ENCODE data around the gene C7orf25.
A peak's percentile ranks its signal among the peaks of the same experiment; 100 is the strongest.

C7orf25 gene

DNA sequence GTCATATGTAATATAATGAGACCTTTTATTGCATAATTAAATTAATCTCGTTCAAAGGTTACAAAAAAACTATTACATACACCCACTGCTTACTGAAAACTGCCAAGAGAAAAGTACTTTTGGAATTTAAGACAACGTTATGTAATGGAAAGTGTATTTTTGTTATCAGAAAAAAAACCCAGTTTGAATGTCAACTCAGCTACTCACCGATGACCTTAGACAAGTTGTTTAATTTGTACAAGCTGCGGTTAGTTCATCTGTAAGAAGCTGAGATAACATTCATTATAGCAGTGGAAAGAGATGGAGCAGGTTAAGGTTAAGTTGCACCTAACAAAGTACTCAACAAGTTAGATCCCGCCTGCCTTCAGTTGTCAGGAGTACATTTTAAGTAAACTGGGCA lies 19.0 kb upstream of the C7orf25 start:
- H3K36me3 ChIP-seq (ENCODE audit: control insufficient read depth, insufficient read depth, low read length): peaks cover 9% of the 10 kb centered on the region
- DNase-seq: no peak
- H3K4me1 ChIP-seq (ENCODE audit: control insufficient read depth, insufficient read depth, low read length, poor library complexity, severe bottlenecking): peaks cover 24% of the 10 kb centered on the region
- peak overlapping the region; percentile 69 for H3K4me3 ChIP-seq (ENCODE audit: insufficient read depth, low read depth, low read length, poor library complexity, severe bottlenecking)
- no peaks in the 10 kb centered on the region for H3K27me3 ChIP-seq (replicated peaks; ENCODE audit: control insufficient read depth, insufficient read depth, low read length, poor library complexity, severe bottlenecking)
- no peaks in the 10 kb centered on the region for H3K9me3 ChIP-seq (ENCODE audit: control insufficient read depth, low read length)
- peak overlapping the region; percentile 77 for H3K27ac ChIP-seq (ENCODE audit: insufficient read depth, low read length, poor library complexity, severe bottlenecking)

DNA sequence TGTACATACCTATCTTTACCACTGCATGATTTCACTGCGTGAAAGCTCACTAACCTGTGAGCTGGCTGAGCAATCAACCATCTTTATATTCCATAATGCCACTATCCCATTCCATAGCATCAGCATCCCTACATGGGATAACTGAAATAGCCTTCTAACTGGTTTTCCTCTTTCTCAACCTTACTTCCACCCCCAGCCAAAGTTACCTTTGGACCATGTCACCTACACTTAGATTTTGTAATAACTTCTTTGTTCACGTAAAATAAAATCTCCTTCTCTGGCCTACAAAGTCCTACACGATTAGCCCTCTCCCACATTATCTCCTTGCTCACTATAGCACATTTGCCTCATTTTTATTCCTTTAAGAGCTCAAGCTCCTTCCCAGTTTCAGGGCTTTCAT lies 17.6 kb upstream of the C7orf25 start:
- Histone ChIP-seq H3K4me3 (ENCODE audit: insufficient read depth, low read depth, low read length, poor library complexity, severe bottlenecking) (no peak overlapping the region), H3K27ac (ENCODE audit: insufficient read depth, low read length, poor library complexity, severe bottlenecking) (no peak overlapping the region), H3K4me1 (ENCODE audit: control insufficient read depth, insufficient read depth, low read length, poor library complexity, severe bottlenecking) (peaks cover 24% of the 10 kb centered on the region), H3K27me3 (replicated peaks; ENCODE audit: control insufficient read depth, insufficient read depth, low read length, poor library complexity, severe bottlenecking) (no peaks in the 10 kb centered on the region), H3K9me3 (ENCODE audit: control insufficient read depth, low read length) (no peaks in the 10 kb centered on the region), H3K36me3 (ENCODE audit: control insufficient read depth, insufficient read depth, low read length) (peaks cover 20% of the 10 kb centered on the region)
- no peak for DNase-seq

DNA sequence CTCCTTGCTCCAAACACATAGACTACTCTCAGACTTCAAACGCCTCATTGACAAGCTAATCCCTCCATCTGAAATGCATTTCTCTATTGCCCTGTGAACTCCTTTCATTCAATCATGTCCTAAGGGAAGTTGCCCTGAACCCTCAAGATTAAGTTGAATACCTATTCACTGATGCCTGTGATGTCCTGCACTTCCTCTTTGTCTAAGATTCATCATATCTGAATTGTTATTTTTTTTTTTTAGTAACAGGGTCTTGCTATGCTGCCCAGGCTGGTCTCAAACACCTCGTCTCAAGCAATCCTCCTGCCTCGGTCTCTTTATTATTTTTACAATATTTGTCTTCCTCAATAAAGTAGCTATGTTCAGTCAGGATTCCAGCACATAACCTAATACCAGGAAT lies 16.9 kb upstream of the C7orf25 start:
- Histone ChIP-seq H3K4me3 (ENCODE audit: insufficient read depth, low read depth, low read length, poor library complexity, severe bottlenecking) (no peak overlapping the region), H3K27me3 (replicated peaks; ENCODE audit: control insufficient read depth, insufficient read depth, low read length, poor library complexity, severe bottlenecking) (no peaks in the 10 kb centered on the region), H3K4me1 (ENCODE audit: control insufficient read depth, insufficient read depth, low read length, poor library complexity, severe bottlenecking) (peaks cover 24% of the 10 kb centered on the region), H3K27ac (ENCODE audit: insufficient read depth, low read length, poor library complexity, severe bottlenecking) (no peak overlapping the region), H3K36me3 (ENCODE audit: control insufficient read depth, insufficient read depth, low read length) (peaks cover 24% of the 10 kb centered on the region), H3K9me3 (ENCODE audit: control insufficient read depth, low read length) (no peaks in the 10 kb centered on the region)
- DNase-seq: no peak

DNA sequence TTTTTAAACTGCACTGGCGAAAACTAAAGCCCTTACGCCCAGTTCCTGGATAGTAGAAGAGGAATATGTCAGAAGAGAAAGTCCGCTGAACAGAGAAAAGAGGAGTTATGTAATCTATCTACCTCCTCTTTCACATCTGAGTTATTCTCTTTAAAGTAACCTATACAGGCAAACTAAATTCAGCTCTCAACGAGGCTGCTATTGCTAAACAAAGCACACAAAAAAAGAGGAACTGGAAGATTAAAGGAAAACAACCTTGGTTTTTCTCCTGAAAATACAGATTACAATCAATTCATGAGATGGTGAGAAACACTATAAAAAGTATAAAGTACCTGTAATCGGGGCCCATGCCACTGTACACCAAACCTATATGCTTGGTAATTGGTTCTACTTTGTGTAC lies 14.3 kb upstream of the C7orf25 start:
- Histone ChIP-seq H3K27me3 (replicated peaks; ENCODE audit: control insufficient read depth, insufficient read depth, low read length, poor library complexity, severe bottlenecking) (no peaks in the 10 kb centered on the region), H3K9me3 (ENCODE audit: control insufficient read depth, low read length) (no peaks in the 10 kb centered on the region), H3K4me3 (ENCODE audit: insufficient read depth, low read depth, low read length, poor library complexity, severe bottlenecking) (no peak overlapping the region), H3K4me1 (ENCODE audit: control insufficient read depth, insufficient read depth, low read length, poor library complexity, severe bottlenecking) (peaks cover 18% of the 10 kb centered on the region), H3K36me3 (ENCODE audit: control insufficient read depth, insufficient read depth, low read length) (peaks cover 50% of the 10 kb centered on the region), H3K27ac (ENCODE audit: insufficient read depth, low read length, poor library complexity, severe bottlenecking) (no peak overlapping the region)
- DNase-seq: no peak

DNA sequence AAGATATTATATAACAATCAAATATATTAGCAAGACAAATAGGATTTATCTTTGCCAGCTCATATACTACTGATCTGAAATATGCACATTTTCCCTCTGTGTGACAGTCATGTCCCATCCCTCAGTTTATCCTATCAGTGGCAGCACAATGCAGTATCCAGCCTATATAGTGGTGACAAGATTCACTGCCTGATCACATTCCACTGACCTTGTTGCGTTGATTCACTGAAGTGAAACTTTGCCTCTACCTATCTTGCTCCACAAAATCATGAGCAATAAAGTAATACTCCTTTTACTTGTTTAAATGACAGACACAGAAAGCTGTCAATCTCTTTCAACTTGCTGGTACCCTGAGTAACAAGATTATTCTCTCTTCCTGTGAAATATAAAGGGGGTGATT lies 13.8 kb upstream of the C7orf25 start:
- Histone ChIP-seq H3K27ac (ENCODE audit: insufficient read depth, low read length, poor library complexity, severe bottlenecking) (no peak overlapping the region), H3K4me1 (ENCODE audit: control insufficient read depth, insufficient read depth, low read length, poor library complexity, severe bottlenecking) (peaks cover 13% of the 10 kb centered on the region), H3K4me3 (ENCODE audit: insufficient read depth, low read depth, low read length, poor library complexity, severe bottlenecking) (no peak overlapping the region)

DNA sequence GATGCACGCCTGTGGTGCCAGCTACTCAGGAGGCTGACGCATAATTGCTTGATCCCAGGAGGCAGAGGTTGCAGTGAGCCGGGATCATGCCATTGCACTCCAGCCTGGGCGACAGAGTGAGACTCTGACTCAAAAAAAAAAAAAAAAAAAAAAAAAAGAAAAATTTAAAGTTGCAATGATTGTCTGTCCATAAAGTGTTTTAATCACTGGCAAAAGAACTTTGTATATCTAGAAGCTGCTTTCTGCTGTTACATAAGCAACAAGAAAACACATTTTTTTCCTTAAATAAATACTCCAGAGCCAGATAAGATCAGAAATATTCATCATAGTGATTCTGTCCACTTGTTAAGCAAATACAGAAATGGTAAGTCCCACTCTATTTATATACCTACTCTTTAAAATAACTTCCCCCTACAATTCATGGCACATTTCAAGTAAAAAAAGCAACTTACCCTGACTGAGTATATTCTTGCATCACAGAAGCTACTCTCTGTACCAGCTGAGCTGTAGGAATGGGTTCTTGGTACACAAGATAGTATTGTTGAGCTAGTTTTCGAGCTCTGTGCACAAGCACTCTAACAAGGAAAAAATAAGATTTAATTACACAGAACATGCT lies 12.5 kb upstream of the C7orf25 start:
- Histone ChIP-seq H3K27ac (ENCODE audit: insufficient read depth, low read length, poor library complexity, severe bottlenecking) (no peak overlapping the region), H3K4me1 (ENCODE audit: control insufficient read depth, insufficient read depth, low read length, poor library complexity, severe bottlenecking) (peaks cover 1% of the 10 kb centered on the region), H3K9me3 (ENCODE audit: control insufficient read depth, low read length) (no peaks in the 10 kb centered on the region), H3K36me3 (ENCODE audit: control insufficient read depth, insufficient read depth, low read length) (peaks cover 66% of the 10 kb centered on the region), H3K27me3 (replicated peaks; ENCODE audit: control insufficient read depth, insufficient read depth, low read length, poor library complexity, severe bottlenecking) (no peaks in the 10 kb centered on the region), H3K4me3 (ENCODE audit: insufficient read depth, low read depth, low read length, poor library complexity, severe bottlenecking) (no peak overlapping the region)
- no peak for DNase-seq

More for the DNA sequence above, 13.8 kb upstream of the C7orf25 start:
- no peak for DNase-seq
- Histone ChIP-seq H3K36me3 (ENCODE audit: control insufficient read depth, insufficient read depth, low read length) (peaks cover 56% of the 10 kb centered on the region), H3K27me3 (replicated peaks; ENCODE audit: control insufficient read depth, insufficient read depth, low read length, poor library complexity, severe bottlenecking) (no peaks in the 10 kb centered on the region), H3K9me3 (ENCODE audit: control insufficient read depth, low read length) (no peaks in the 10 kb centered on the region)

DNA sequence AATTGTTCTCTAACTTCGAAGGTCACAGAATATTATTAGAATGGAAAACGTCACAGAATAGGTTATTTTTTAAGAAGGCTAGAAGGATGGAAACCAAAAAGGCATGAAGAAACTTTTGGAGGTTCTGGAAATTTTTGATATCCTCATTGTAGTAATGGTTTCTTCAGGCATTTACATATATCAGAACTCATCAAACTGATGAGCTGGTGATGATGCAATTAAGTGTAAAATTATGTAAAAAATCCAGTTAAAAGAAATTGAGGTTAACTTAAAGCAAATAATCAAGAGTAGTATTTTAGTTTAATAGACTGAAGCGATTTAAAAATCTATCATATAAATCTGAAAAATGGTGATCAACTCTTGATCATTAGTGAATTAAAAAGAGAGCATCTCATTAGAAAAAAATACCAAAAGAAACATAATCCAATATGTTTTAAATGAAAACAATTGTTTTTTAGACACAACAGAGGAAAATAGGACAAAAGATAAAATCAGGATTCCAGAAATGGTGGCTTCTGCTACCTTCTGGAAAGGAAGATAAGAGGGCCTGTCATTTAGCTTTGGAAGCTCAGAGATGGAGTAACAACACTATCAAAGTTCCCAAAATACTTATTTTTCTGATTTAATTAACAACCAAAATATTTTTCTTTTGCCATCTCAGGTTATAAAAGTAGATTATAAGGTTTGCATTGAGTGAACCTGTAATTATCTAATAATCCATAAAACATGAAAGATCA lies 10.3 kb upstream of the C7orf25 start:
- no peaks in the 10 kb centered on the region for H3K4me1 ChIP-seq (ENCODE audit: control insufficient read depth, insufficient read depth, low read length, poor library complexity, severe bottlenecking)
- no peak overlapping the region for H3K4me3 ChIP-seq (ENCODE audit: insufficient read depth, low read depth, low read length, poor library complexity, severe bottlenecking)
- no peaks in the 10 kb centered on the region for H3K9me3 ChIP-seq (ENCODE audit: control insufficient read depth, low read length)
- H3K27ac ChIP-seq (ENCODE audit: insufficient read depth, low read length, poor library complexity, severe bottlenecking): no peak overlapping the region
- H3K27me3 ChIP-seq (replicated peaks; ENCODE audit: control insufficient read depth, insufficient read depth, low read length, poor library complexity, severe bottlenecking): no peaks in the 10 kb centered on the region
- peaks cover 79% of the 10 kb centered on the region for H3K36me3 ChIP-seq (ENCODE audit: control insufficient read depth, insufficient read depth, low read length)
- no peak for DNase-seq

DNA sequence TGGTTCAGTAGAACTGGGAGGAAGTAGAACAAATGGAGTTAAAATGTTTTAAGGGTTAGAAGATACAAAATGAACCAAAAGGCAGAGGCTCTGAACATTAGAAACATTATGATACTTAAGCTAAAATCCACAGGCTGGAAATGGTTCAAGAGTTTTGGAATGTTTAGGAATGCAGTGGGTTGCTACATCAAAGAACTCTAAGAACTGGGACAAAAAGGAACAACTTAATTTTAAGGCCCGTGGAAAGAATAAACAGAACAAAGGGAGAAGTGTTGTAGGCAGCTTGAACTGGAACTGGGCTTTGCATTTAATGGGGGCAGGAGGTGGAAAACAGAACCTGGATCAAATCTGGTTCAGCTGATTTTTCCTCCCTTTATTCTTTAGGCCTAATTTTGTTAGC lies 3.5 kb upstream of the C7orf25 start:
- H3K27ac ChIP-seq (ENCODE audit: insufficient read depth, low read length, poor library complexity, severe bottlenecking): no peak overlapping the region
- no peaks in the 10 kb centered on the region for H3K9me3 ChIP-seq (ENCODE audit: control insufficient read depth, low read length)
- H3K4me3 ChIP-seq (ENCODE audit: insufficient read depth, low read depth, low read length, poor library complexity, severe bottlenecking): no peak overlapping the region
- H3K27me3 ChIP-seq (replicated peaks; ENCODE audit: control insufficient read depth, insufficient read depth, low read length, poor library complexity, severe bottlenecking): no peaks in the 10 kb centered on the region
- no peak for DNase-seq
- H3K4me1 ChIP-seq (ENCODE audit: control insufficient read depth, insufficient read depth, low read length, poor library complexity, severe bottlenecking): no peaks in the 10 kb centered on the region
- peaks cover 36% of the 10 kb centered on the region for H3K36me3 ChIP-seq (ENCODE audit: control insufficient read depth, insufficient read depth, low read length)

DNA sequence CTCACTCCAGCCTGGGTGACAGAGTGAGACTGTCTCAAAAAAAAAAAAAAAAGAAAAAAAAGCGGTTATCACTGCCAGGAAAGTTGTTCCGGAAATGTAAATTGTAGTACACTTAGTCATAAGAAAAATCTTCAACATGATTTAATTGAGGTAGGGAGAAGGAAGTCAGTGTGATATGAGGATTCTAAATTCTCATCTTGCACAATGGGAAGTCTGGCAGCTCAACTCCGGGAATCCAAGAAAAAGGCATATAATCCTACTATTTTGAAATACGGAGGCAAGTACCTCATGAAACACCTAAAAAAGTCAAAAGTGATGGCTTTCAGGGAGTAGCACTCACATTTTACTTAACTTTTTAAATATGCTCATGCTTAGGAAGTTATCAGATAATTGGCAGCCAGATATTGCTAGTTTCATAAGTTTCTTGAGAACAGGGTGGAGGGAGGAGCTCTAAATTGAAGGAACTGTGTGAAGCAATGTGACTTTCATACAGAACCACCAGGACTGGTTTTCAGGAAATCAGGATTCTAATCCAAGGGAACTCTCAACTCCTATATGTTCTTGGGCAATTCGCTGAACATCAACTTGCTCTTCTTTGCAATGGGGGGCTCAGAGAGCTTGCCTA lies 2.7 kb upstream of the C7orf25 start:
- H3K36me3 ChIP-seq (ENCODE audit: control insufficient read depth, insufficient read depth, low read length): peaks cover 29% of the 10 kb centered on the region
- DNase-seq: no peak
- H3K27ac ChIP-seq (ENCODE audit: insufficient read depth, low read length, poor library complexity, severe bottlenecking): no peak overlapping the region
- H3K27me3 ChIP-seq (replicated peaks; ENCODE audit: control insufficient read depth, insufficient read depth, low read length, poor library complexity, severe bottlenecking): no peaks in the 10 kb centered on the region
- H3K9me3 ChIP-seq (ENCODE audit: control insufficient read depth, low read length): no peaks in the 10 kb centered on the region
- no peaks in the 10 kb centered on the region for H3K4me1 ChIP-seq (ENCODE audit: control insufficient read depth, insufficient read depth, low read length, poor library complexity, severe bottlenecking)
- no peak overlapping the region for H3K4me3 ChIP-seq (ENCODE audit: insufficient read depth, low read depth, low read length, poor library complexity, severe bottlenecking)

DNA sequence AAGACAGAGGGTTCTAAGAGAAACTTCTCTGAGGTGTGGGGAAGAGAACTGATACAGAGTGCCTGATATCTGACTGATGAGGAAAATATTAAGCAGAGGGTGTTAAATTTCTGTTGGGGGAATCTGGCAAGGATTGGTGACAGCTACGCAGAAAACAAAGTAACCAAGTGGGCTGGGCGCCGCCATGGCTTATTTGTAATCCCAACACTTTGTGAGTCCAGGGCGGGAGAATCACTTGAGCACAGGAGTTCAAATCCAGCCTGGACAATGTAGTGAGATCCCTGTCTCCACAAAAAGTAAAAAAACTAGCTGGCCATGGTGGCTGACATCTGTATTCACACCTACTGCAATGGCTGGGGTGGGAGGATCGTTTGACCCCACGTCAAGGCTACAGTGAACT lies 2.1 kb upstream of the C7orf25 start:
- DNase-seq: no peak
- H3K9me3 ChIP-seq (ENCODE audit: control insufficient read depth, low read length): no peaks in the 10 kb centered on the region
- H3K27me3 ChIP-seq (replicated peaks; ENCODE audit: control insufficient read depth, insufficient read depth, low read length, poor library complexity, severe bottlenecking): no peaks in the 10 kb centered on the region
- H3K36me3 ChIP-seq (ENCODE audit: control insufficient read depth, insufficient read depth, low read length): peaks cover 23% of the 10 kb centered on the region
- no peaks in the 10 kb centered on the region for H3K4me1 ChIP-seq (ENCODE audit: control insufficient read depth, insufficient read depth, low read length, poor library complexity, severe bottlenecking)
- H3K4me3 ChIP-seq (ENCODE audit: insufficient read depth, low read depth, low read length, poor library complexity, severe bottlenecking): no peak overlapping the region
- no peak overlapping the region for H3K27ac ChIP-seq (ENCODE audit: insufficient read depth, low read length, poor library complexity, severe bottlenecking)
